ENCODE measurements around the gene COL4A2. TPM values are rescaled to one million over a fixed set of nuclear protein-coding genes. Genes with fewer than 3 reads are reported as not detected.
A peak's percentile ranks its signal among the peaks of the same experiment; 100 is the strongest.

The COL4A2 gene
- total and polyA plus RNA-seq, 4 donors = 8.0 to 45.2 (median 40.3) TPM

DNA sequence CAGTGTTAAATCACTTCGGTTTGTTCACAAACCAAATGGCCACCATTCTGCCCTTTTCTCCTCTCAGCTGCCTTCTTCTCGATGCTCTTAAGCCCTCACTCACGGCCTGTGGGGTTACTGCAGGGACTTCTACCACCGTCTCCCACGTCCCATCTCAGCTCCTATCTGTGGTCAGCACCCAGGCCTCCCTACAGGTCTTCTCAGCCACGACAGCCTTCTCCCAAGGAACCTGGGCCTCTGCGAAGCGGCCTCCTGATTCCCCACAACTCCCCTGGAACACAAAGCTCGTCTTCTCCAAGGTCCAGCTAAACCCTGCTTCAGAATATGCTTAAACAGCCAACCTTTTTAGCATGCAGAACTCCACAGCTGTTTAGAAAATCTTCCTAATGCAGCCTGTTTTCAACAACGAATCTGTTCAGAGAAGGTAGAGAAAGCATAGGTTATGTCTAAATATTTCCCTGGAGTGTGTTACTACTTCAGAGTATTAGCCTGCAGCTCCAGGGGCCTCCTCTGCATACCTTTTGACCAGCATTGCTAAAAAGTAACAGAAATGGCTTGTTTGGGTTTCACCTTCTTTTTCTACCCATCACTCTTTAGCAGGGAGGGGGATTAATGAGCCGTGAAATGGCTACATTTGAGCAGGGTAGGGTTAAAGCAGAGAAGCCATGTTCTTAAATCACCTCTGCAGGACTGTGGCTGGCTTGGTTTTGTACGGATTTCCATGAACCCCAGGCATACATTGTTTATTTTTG, 104.0 kb downstream of the COL4A2 start (continued):
- TF ChIP-seq, protein P1, sequence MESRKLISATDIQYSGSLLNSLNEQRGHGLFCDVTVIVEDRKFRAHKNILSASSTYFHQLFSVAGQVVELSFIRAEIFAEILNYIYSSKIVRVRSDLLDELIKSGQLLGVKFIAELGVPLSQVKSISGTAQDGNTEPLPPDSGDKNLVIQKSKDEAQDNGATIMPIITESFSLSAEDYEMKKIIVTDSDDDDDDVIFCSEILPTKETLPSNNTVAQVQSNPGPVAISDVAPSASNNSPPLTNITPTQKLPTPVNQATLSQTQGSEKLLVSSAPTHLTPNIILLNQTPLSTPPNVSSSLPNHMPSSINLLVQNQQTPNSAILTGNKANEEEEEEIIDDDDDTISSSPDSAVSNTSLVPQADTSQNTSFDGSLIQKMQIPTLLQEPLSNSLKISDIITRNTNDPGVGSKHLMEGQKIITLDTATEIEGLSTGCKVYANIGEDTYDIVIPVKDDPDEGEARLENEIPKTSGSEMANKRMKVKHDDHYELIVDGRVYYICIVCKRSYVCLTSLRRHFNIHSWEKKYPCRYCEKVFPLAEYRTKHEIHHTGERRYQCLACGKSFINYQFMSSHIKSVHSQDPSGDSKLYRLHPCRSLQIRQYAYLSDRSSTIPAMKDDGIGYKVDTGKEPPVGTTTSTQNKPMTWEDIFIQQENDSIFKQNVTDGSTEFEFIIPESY (IDR thresholded peaks at IDR 0.05) = no peak
- TF ChIP-seq RXRA (IDR thresholded peaks at IDR 0.05) (no peak), SP1 (IDR thresholded peaks at IDR 0.05) (no peak)
- TF ChIP-seq, protein P2, sequence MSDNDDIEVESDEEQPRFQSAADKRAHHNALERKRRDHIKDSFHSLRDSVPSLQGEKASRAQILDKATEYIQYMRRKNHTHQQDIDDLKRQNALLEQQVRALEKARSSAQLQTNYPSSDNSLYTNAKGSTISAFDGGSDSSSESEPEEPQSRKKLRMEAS (IDR thresholded peaks at IDR 0.05) = no peak

DNA sequence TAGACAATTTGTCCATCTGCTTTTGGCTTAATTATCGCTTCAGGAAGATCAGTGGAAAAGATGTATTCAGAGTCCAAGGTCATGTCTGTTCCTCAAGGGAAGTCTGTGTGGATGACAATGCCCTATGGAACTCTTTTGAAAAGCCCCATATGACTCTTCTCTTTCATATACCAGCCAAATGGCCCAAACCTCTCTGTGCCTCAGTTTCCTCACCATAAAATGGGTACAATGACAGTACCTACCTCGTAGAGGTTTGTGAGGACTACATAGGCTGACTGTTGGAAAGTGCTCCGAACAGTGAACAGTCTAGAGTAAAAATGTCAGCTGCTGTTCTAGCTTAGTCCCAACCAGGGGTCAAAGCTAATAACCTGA, 104.6 kb downstream of the COL4A2 start:
- no peak overlapping the region for H3K9ac ChIP-seq (ENCODE audit: low read depth in 1 of 2, low read length in 2 of 2)

DNA sequence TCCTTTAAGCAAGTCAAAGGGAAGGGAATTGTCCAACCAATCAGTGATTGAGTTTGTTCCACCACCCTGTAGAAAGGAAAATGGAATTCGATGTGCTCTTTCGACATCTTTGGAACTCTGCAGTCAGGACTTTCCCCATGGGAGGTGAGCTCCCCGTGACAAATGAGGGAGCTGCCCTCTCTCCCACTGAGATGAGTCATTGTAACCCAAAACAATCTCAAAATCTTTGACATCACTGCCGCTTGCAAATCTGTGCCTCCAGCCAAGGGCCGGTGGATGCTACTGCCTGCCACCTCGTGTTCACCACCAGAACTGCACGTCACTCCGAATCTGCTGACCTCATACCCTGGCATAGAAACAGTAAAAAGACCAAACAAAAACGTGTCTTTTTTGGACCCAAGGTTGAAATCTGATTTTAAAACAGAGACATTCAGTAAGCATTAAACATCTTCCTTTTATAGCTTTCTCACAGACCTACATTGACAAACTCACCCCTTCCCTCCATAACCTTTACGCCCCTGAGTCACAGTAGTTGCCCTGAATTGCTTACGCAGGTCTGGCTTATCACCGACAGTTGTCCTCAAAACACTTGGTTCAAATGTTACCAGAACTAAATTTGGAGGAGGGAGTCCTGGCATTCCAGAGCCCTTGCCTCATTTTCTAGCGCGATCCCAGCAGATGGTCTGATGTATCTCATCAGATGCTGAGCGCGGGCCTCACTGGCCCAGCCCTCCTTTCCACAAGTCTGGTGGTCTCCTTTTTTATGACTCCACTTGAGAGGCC, 105.2 kb downstream of the COL4A2 start:
- DNase-seq (ENCODE audit: low spot score) = peak; percentile 71
- 37% methylated on average over 16 of the region's 16 CpGs for WGBS
- no peaks in the 10 kb centered on the region for H3K27me3 ChIP-seq (ENCODE audit: control insufficient read depth in 4 of 4, insufficient read depth in 4 of 4, low read length in 3 of 4)
- H3K9ac ChIP-seq (ENCODE audit: low read depth in 1 of 2, low read length in 2 of 2) = no peak overlapping the region
- no peaks in the 10 kb centered on the region for H3K9me3 ChIP-seq (ENCODE audit: control insufficient read depth in 4 of 4, low read length in 3 of 4)
- peaks cover 0 to 7% (median under 1%) of the 10 kb centered on the region in 4 donors for H3K4me1 ChIP-seq (ENCODE audit: control insufficient read depth in 4 of 4, insufficient read depth in 4 of 4, low read length in 3 of 4)
- H3K36me3 ChIP-seq (ENCODE audit: control insufficient read depth in 4 of 4, insufficient read depth in 3 of 4, low read depth in 1 of 4, low read length in 3 of 4) = no peaks in the 10 kb centered on the region
- peak overlapping the region; percentile 63 to 72 for H3K27ac ChIP-seq (ENCODE audit: low read depth in 1 of 2, low read length in 2 of 2)
- H3K4me3 ChIP-seq (ENCODE audit: low read depth in 1 of 3, low read length in 3 of 3) = no peak overlapping the region
- peak; percentile 15 to 50 for TF ChIP-seq HNF4A (conservative IDR thresholded peaks at IDR 0.05)
- peak; percentile 39 to 75 for TF ChIP-seq RXRA (IDR thresholded peaks at IDR 0.05)
- TF ChIP-seq, protein P3, sequence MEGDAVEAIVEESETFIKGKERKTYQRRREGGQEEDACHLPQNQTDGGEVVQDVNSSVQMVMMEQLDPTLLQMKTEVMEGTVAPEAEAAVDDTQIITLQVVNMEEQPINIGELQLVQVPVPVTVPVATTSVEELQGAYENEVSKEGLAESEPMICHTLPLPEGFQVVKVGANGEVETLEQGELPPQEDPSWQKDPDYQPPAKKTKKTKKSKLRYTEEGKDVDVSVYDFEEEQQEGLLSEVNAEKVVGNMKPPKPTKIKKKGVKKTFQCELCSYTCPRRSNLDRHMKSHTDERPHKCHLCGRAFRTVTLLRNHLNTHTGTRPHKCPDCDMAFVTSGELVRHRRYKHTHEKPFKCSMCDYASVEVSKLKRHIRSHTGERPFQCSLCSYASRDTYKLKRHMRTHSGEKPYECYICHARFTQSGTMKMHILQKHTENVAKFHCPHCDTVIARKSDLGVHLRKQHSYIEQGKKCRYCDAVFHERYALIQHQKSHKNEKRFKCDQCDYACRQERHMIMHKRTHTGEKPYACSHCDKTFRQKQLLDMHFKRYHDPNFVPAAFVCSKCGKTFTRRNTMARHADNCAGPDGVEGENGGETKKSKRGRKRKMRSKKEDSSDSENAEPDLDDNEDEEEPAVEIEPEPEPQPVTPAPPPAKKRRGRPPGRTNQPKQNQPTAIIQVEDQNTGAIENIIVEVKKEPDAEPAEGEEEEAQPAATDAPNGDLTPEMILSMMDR (IDR thresholded peaks at IDR 0.05; ENCODE audit: low read depth, low read length, missing input control) = peak; percentile 94
- TF ChIP-seq, protein P4, sequence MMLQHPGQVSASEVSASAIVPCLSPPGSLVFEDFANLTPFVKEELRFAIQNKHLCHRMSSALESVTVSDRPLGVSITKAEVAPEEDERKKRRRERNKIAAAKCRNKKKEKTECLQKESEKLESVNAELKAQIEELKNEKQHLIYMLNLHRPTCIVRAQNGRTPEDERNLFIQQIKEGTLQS (IDR thresholded peaks at IDR 0.05) = peak; percentile 83
- peak; percentile 74 for TF ChIP-seq NR2F2 (IDR thresholded peaks at IDR 0.05)
- TF ChIP-seq YY1 (IDR thresholded peaks at IDR 0.05) = peak; percentile 59
- peak; percentile 97 to 99 for TF ChIP-seq JUND (IDR thresholded peaks at IDR 0.05)
- TF ChIP-seq HNF4G (IDR thresholded peaks at IDR 0.05) = peak; percentile 18
- peak in 1 of 2 donors; percentile 67 for TF ChIP-seq GABPA (IDR thresholded peaks at IDR 0.05 in 1 of 2, conservative IDR thresholded peaks at IDR 0.05 in 1 of 2)
- TF ChIP-seq, protein P1 (IDR thresholded peaks at IDR 0.05) = no peak

More for the DNA sequence above, 104.6 kb downstream of the COL4A2 start:
- WGBS = 84% methylated on average over 3 of the region's 3 CpGs
- Histone ChIP-seq H3K36me3 (ENCODE audit: control insufficient read depth in 4 of 4, insufficient read depth in 3 of 4, low read depth in 1 of 4, low read length in 3 of 4) (no peaks in the 10 kb centered on the region), H3K4me1 (ENCODE audit: control insufficient read depth in 4 of 4, insufficient read depth in 4 of 4, low read length in 3 of 4) (peaks cover 0 to 7% (median under 1%) of the 10 kb centered on the region in 4 donors), H3K9me3 (ENCODE audit: control insufficient read depth in 4 of 4, low read length in 3 of 4) (no peaks in the 10 kb centered on the region), H3K4me3 (ENCODE audit: low read depth in 1 of 3, low read length in 3 of 3) (no peak overlapping the region), H3K27me3 (ENCODE audit: control insufficient read depth in 4 of 4, insufficient read depth in 4 of 4, low read length in 3 of 4) (no peaks in the 10 kb centered on the region), H3K27ac (ENCODE audit: low read depth in 1 of 2, low read length in 2 of 2) (peak overlapping the region; percentile 63 to 72)
- DNase-seq (ENCODE audit: low spot score) = no peak
- TF ChIP-seq, protein P5, sequence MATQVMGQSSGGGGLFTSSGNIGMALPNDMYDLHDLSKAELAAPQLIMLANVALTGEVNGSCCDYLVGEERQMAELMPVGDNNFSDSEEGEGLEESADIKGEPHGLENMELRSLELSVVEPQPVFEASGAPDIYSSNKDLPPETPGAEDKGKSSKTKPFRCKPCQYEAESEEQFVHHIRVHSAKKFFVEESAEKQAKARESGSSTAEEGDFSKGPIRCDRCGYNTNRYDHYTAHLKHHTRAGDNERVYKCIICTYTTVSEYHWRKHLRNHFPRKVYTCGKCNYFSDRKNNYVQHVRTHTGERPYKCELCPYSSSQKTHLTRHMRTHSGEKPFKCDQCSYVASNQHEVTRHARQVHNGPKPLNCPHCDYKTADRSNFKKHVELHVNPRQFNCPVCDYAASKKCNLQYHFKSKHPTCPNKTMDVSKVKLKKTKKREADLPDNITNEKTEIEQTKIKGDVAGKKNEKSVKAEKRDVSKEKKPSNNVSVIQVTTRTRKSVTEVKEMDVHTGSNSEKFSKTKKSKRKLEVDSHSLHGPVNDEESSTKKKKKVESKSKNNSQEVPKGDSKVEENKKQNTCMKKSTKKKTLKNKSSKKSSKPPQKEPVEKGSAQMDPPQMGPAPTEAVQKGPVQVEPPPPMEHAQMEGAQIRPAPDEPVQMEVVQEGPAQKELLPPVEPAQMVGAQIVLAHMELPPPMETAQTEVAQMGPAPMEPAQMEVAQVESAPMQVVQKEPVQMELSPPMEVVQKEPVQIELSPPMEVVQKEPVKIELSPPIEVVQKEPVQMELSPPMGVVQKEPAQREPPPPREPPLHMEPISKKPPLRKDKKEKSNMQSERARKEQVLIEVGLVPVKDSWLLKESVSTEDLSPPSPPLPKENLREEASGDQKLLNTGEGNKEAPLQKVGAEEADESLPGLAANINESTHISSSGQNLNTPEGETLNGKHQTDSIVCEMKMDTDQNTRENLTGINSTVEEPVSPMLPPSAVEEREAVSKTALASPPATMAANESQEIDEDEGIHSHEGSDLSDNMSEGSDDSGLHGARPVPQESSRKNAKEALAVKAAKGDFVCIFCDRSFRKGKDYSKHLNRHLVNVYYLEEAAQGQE (IDR thresholded peaks at IDR 0.05) = no peak
- TF ChIP-seq FOXA2 (IDR thresholded peaks at IDR 0.05) (no peak), SP1 (IDR thresholded peaks at IDR 0.05) (no peak), HNF4G (IDR thresholded peaks at IDR 0.05) (no peak), YY1 (IDR thresholded peaks at IDR 0.05) (no peak), EGR1 (IDR thresholded peaks at IDR 0.05; ENCODE audit: low read depth in 2 of 2) (no peak), TAF1 (conservative IDR thresholded peaks at IDR 0.05) (no peak)
- TF ChIP-seq, protein P2 (IDR thresholded peaks at IDR 0.05) = peak; percentile 22

Measured in liver (tissue), 9 donors.